Activated CD8-positive, alpha-beta T cell treated with anti-CD3 and anti-CD28 coated beads for 36 hours (primary cell): ENCODE results near the gene DSN1. TPM values are rescaled to one million over a fixed set of nuclear protein-coding genes. Genes with fewer than 3 reads are reported as not detected.

Experiments
- ATAC-seq: fragments of 200-7000 bp; cut with Tn5 transposase; one replicate; pipeline ENCODE4 v1.10.0; 2021; ENCODE audit warnings: mild to moderate bottlenecking, moderate library complexity
- CTCF ChIA-PET: fragments of 350-600 bp; sonication (Branson Sonifier 250); formaldehyde crosslinking; loops from one replicate; lab custom pipeline; 2021; ENCODE audit warnings: antibody characterized with exemption; lab: Charles Lee
- POLR2A ChIA-PET: fragments of 350-600 bp; sonication (Branson Sonifier 250); formaldehyde crosslinking; loops from one replicate; lab custom pipeline; 2021; ENCODE audit warnings: antibody characterized with exemption; lab: Charles Lee
- DNase-seq: peaks from one replicate; pipeline ENCODE4 v3.0.0-alpha.2; 2020
- H3K27ac Mint-ChIP-seq: one replicate; pipeline ENCODE4 v1.8.0; 2021; ENCODE audit warnings: mild to moderate bottlenecking, mixed read lengths
- H3K27me3 Mint-ChIP-seq: one replicate; pipeline ENCODE4 v1.8.0; 2021; ENCODE audit warnings: mixed read lengths
- H3K36me3 Mint-ChIP-seq: one replicate; pipeline ENCODE4 v1.8.0; 2021; ENCODE audit warnings: low read depth, mixed read lengths
- H3K4me1 Mint-ChIP-seq: one replicate; pipeline ENCODE4 v1.8.0; 2021; ENCODE audit warnings: low read depth, mixed read lengths
- H3K4me3 Mint-ChIP-seq: one replicate; pipeline ENCODE4 v1.8.0; 2021; ENCODE audit warnings: mild to moderate bottlenecking, moderate library complexity, mixed read lengths
- H3K9me3 Mint-ChIP-seq: one replicate; pipeline ENCODE4 v1.8.0; 2021; ENCODE audit warnings: mixed read lengths
- intact Hi-C: fragments of 100-400 bp; cut with micrococcal nuclease; formaldehyde crosslinking; loops from one replicate; pipeline ENCODE4 v1.10.0; 2022
- total RNA-seq, 2 experiments: library from RNA; stranded (reverse); gene quantifications; one replicate each; pipeline ENCODE4 v1.2.3, GENCODE V29; 2021
- TF ChIP-seq, protein P1 (sequence below): fragments of 200-600 bp; IDR thresholded peaks from one replicate; pipeline ENCODE4 v1.8.0; 2022; ENCODE audit warnings: antibody characterized with exemption, mild to moderate bottlenecking

DSN1 gene
- total RNA-seq, 2 experiments from 2014 or later = 21.6 to 23.9 TPM

DNA sequence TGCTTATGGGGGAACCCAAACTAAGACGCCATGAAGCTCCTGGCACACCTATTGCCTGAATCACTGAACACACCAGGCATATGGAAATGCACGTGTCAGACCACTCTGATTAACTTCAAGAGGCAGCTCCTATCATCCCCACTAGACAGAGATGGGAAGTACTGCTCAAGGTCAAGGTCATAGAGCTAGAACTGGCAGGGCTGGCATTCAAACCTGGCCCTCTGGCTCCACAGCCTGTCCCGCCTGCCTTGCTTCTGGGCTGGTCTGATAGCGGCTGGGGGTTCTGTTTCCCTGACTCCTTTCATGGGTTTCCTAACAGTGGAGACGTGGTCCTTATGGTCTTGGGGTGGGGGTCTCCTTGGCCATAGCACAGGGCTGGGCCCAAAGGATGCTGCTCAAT is 22.6 kb upstream of the DSN1 start:
- Mint-ChIP-seq H3K36me3 (no peaks in the 10 kb centered on the region), H3K4me3 (no peak overlapping the region), H3K4me1 (no peaks in the 10 kb centered on the region), H3K9me3 (no peaks in the 10 kb centered on the region), H3K27ac (no peak overlapping the region), H3K27me3 (no peaks in the 10 kb centered on the region)
- DNase-seq (no peak), ATAC-seq (no peak)
- CTCF ChIA-PET = interaction anchor here (1.0 to 4.0 kb wide), 2 partner anchors 12 to 23 kb away, joined by 3 to 28 read pairs; partner anchors contain the start of gene DSN1
- POLR2A ChIA-PET = no interaction called here
- intact Hi-C loops = no loop called here
- TF ChIP-seq, protein P1, sequence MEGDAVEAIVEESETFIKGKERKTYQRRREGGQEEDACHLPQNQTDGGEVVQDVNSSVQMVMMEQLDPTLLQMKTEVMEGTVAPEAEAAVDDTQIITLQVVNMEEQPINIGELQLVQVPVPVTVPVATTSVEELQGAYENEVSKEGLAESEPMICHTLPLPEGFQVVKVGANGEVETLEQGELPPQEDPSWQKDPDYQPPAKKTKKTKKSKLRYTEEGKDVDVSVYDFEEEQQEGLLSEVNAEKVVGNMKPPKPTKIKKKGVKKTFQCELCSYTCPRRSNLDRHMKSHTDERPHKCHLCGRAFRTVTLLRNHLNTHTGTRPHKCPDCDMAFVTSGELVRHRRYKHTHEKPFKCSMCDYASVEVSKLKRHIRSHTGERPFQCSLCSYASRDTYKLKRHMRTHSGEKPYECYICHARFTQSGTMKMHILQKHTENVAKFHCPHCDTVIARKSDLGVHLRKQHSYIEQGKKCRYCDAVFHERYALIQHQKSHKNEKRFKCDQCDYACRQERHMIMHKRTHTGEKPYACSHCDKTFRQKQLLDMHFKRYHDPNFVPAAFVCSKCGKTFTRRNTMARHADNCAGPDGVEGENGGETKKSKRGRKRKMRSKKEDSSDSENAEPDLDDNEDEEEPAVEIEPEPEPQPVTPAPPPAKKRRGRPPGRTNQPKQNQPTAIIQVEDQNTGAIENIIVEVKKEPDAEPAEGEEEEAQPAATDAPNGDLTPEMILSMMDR = no peak

DNA sequence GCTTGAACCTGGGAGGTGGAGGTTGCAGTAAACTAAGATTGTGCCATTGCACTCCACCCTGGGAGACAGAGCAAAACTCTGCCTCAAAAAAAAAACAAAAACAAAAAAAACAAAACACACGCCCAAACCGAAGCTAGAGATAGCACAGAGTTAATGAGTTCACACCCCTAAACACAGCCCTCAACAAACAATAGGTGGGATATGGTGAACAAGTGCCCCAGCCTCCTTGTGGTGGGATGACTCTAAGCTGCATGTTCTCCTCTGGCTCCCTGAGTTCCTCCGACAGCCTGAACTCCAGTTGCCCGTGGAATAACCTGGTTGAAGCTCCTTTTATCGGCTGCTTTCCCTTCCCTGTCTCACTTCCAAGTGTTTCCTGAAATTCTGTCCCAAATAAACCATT is 22.1 kb upstream of the DSN1 start:
- H3K4me1 Mint-ChIP-seq = no peaks in the 10 kb centered on the region
- CTCF ChIA-PET = interaction anchor here (1.0 to 4.0 kb wide), 2 partner anchors 13 to 22 kb away, joined by 3 to 28 read pairs; partner anchors contain the start of gene DSN1
- H3K4me3 Mint-ChIP-seq = no peak overlapping the region
- no peak overlapping the region for H3K27ac Mint-ChIP-seq
- no peaks in the 10 kb centered on the region for H3K27me3 Mint-ChIP-seq
- no peaks in the 10 kb centered on the region for H3K36me3 Mint-ChIP-seq
- DNase-seq (no peak), ATAC-seq (no peak)
- intact Hi-C loops = no loop called here
- TF ChIP-seq, protein P1 = no peak
- POLR2A ChIA-PET = no interaction called here
- H3K9me3 Mint-ChIP-seq = no peaks in the 10 kb centered on the region

DNA sequence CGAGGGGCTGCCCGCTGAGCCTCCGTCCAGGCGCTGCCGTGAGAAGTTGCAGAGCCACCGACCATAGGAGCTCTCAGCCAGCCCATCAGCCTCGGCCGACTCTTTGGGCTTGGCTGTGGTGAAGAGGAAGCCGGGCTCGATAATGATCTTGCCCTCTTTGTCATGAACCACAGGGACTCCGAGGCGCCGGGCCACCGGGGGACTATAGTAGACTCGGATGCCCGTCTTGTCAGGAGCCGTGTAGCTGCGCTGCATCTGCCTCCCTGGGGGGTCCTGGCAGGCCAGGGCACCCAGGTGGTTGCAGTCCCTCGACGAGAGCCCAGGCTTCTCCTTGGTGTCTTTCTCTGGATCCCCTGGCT is 20.5 kb upstream of the DSN1 start:
- DNase-seq (no peak), ATAC-seq (no peak)
- H3K9me3 Mint-ChIP-seq = no peaks in the 10 kb centered on the region
- intact Hi-C loops = no loop called here
- H3K4me1 Mint-ChIP-seq = no peaks in the 10 kb centered on the region
- H3K27ac Mint-ChIP-seq = no peak overlapping the region
- TF ChIP-seq, protein P1 = no peak
- ChIA-PET CTCF (interaction anchor here (2.8 kb wide), 1 partner anchor 15 kb away, joined by 12 read pairs; no protein-coding TSS in a partner anchor), POLR2A (no interaction called here)
- H3K36me3 Mint-ChIP-seq = no peaks in the 10 kb centered on the region
- no peaks in the 10 kb centered on the region for H3K27me3 Mint-ChIP-seq
- no peak overlapping the region for H3K4me3 Mint-ChIP-seq

DNA sequence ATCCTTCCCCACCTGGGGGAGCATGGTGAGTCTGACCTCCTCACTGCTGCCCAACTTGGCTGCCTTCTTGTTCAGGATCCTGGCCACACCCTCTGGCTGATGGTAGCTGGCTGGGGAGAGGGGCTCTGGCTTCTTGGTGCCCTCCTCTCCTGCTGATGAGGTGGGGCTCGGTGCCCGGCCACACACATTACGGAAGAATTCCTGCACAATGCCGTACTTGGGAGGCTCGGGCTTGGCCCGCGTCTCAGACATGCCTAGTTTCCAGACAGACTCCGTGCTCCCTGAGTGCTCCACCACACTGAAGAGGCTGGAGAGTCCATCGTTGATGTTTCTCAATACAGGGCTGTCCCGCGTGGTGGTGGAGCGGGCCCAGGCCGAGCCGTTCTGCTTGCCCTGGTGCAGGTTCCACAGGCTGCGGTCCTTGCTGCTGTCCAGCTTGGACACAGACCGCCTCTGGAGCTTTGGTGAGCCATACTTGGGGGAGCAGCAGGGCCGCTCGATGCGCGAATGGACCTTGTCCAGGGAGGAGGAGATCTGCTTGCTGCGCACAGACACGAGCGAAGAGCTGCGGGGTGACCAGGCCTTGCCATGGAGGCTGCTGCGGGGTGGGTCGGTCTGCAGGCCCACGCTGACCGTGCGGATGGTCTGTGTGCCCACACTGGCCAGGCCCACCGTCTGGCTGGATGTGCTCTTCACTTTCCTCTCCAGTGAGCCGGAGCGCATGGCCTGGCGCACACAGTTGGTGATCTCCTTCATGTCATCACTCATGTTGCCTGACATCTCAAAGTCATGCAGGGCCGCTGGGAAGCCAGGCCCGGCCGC is 19.9 kb upstream of the DSN1 start:
- H3K27me3 Mint-ChIP-seq = no peaks in the 10 kb centered on the region
- CTCF ChIA-PET = interaction anchor here (2.8 kb wide), 1 partner anchor 15 kb away, joined by 12 read pairs; no protein-coding TSS in a partner anchor
- no peak overlapping the region for H3K4me3 Mint-ChIP-seq
- POLR2A ChIA-PET = no interaction called here
- intact Hi-C loops = no loop called here
- DNase-seq (no peak), ATAC-seq (no peak)
- no peak overlapping the region for H3K27ac Mint-ChIP-seq
- no peaks in the 10 kb centered on the region for H3K36me3 Mint-ChIP-seq
- H3K9me3 Mint-ChIP-seq = no peaks in the 10 kb centered on the region
- H3K4me1 Mint-ChIP-seq = no peaks in the 10 kb centered on the region
- TF ChIP-seq, protein P1 = no peak

DNA sequence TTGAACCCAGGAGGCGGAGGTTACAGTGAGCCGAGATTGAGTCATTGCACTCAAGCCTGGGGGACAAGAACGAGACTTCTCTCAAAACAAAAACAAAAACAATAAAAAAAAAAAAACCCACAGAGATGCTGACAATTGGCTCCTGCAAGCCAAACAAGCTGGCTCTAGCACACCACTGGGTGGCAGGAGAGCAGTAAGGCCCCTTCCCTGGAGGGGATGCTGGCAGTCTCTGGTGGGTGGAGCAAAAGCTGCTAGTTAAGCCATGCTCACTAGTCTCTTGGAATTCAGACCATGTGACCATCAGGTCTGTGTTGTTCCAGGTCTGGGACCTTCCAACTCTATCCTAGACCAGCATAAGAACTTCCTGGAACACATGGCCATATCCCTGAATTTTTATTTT is 18.9 kb upstream of the DSN1 start:
- Mint-ChIP-seq H3K27me3 (no peaks in the 10 kb centered on the region), H3K36me3 (no peaks in the 10 kb centered on the region), H3K4me3 (no peak overlapping the region), H3K9me3 (no peaks in the 10 kb centered on the region), H3K4me1 (no peaks in the 10 kb centered on the region), H3K27ac (no peak overlapping the region)
- ChIA-PET CTCF (interaction anchor here (1.2 to 2.8 kb wide), 2 partner anchors 10 to 16 kb away, joined by 3 to 12 read pairs; no protein-coding TSS in a partner anchor), POLR2A (no interaction called here)
- intact Hi-C loops = no loop called here
- TF ChIP-seq, protein P1 = no peak
- no peak for ATAC-seq
- peak; percentile 26 for DNase-seq
